GM19467 (cell line): ENCODE results near the gene AKAP8L.
"Not testable (repeated sequence)": the region's sequence is repeated elsewhere in the genome, so short reads cannot be mapped to it uniquely, and the experiment has no call there.

Experiments used
- ATAC-seq: cut with Tn5 transposase; IDR thresholded peaks from one replicate; pipeline ENCODE4 v1.9.1; 2021; ENCODE audit warnings: mild to moderate bottlenecking, moderate library complexity; ENCODE audit not compliant: unreplicated experiment

AKAP8L gene

DNA sequence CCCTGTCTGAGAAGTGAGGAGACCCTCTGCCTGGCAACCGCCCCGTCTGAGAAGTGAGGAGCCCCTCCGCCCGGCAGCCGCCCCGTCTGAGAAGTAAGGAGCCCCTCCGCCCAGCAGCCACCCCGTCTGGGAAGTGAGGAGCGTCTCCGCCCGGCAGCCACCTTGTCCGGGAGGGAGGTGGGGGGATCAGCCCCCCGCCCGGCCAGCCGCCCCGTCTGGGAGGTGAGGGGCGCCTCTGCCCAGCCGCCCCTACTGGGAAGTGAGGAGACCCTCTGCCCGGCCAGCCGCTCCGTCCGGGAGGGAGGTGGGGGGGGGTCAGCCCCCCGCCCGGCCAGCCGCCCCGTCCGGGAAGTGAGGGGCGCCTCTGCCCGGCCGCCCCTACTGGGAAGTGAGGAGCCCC, 55.7 kb downstream of the AKAP8L start:
- not testable (repeated sequence) for ATAC-seq

DNA sequence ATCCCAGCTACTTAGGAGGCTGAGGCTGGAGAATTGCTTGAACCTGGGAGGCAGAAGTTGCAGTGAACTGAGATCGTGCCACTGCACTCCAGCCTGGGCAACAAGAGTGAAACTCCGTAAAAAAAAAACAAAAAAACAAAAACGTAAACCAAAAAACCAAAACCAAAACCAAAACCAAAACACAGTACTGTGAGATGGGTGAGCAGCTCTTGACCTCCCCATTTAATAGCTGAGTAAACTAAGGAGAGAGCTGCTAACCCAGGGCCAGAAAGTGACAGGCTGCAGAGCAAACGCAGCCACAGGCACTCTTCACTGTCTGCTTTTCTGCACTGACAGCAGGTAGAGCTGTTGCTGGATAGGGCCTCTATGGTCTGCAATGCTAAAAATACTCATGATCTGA, 58.8 kb downstream of the AKAP8L start:
- ATAC-seq: not testable (repeated sequence)

DNA sequence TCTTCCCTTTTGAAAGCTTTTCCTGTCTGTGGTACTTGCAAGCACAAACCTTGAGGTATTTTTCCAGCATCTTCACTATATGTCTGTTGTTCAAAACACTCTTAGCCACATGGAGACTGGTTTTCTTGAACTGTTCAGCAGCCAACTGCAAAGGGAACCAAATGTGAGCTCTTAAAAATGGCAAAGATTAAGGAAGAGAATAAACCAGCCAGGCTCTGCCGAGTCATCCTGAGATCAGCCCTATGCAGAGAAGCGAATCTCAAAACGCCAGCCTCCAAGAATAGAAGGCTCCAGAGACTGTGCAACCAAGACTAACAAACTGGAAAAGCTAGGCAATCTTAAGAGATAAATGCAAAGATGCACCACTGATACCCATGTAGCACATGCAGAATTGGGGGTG, 59.9 kb downstream of the AKAP8L start:
- ATAC-seq: no peak

DNA sequence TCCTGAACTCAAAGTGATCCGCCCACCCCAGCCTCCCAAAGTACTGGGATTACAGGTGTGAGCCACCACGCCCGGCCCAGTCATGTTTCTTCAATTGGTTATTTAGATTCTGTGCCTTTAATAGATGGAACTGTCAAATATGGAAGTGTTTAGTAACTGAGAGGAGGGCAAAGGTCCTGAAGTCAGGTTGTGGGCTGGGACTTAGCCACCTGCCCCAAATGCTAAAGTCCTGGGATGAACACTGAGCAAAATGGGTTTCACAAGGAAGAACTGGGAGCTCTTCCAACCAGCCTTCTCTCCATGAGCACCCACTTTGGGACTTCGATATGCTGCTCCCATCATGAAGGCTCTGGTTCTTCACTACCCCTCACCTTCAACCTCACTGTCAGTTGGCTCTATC, 60.9 kb downstream of the AKAP8L start:
- ATAC-seq: no peak

DNA sequence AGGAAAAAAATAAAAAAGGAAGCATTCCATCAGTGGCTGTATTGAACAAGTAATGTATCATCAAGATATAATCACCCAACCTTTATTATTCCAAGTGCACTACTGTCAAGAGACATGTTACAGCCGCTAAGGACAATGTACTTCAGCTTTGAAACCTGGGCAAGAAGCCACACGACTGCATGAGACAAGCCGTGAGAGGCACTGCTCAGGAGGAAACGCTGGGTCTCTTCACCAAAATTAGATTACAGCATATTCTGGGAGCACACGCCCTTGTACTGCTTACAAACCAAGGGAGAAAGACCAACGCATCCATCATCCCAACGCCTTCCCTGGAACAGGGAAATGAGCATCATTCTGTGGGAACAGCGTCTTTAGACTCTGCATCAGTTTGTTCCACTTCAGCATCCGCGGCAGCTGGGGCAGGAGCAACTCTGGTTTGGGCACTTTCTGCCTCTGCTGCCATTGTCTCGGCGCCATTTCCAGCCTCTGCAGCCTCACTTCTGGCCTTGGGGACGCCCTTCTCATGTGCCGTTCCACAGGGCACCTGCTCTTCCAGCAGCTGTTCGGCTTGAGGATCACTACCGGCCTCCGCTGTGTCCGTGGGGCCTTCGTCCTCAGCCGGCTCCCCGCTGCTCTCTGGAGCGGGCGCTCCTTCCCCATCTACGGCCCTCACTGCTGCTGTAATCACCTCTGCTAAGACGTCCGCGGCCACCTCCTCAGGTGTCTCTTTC, 64.1 kb downstream of the AKAP8L start:
- ATAC-seq: no peak

DNA sequence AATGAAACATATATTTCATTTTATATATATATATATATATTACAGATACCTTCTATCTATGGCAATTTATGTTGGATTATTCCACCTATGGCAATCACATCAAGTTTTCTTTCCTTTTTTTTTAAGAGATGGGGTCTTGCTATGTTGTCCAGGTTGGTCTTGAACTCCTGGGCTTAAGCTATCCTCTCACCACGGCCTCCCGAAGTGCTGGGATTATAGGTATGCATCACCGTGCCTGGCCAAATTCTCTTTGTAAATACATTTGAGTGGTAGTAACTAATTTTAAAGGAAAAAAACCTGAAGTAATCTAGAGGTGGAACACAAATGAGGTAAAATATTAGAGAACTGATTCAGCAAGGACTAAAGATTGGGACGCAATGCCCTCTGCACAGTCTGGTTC, 64.9 kb downstream of the AKAP8L start:
- ATAC-seq: no peak

DNA sequence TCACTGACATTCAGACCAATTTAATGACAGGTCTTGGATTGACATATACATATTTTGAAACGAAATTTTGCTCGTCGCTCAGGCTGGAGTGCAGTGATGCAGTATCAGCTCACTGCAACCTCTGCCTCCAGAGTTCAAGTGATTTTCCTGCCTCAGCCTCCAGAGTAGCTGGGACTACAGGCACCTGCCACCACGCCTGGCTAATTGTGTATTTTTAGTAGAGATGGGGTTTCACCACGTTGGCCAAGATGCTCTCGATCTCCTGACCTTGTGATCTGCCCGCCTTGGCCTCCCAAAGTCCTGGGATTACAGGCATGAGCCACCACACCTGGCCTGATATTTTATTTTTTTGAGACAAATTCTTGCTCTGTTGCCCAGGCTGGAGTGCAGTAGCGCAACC, 66.3 kb downstream of the AKAP8L start:
- not testable (repeated sequence) for ATAC-seq

DNA sequence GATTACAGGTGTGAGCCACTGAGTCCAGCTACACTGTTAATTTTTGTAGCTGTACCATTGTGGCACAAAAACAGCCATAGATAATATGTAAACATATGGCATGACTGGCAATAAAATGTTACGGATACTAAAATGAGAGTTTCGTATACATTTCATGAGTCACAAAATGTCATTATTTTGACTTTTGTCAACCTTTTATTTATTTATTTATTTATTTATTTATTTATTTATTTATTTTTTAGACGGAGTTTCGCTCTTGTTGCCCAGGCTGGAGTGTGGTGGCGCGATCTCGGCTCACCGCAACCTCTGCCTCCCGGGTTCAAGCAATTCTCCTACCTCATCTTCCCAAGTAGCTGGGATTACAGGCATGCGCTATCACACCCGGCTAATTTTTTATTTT, 77.5 kb downstream of the AKAP8L start:
- not testable (repeated sequence) for ATAC-seq

DNA sequence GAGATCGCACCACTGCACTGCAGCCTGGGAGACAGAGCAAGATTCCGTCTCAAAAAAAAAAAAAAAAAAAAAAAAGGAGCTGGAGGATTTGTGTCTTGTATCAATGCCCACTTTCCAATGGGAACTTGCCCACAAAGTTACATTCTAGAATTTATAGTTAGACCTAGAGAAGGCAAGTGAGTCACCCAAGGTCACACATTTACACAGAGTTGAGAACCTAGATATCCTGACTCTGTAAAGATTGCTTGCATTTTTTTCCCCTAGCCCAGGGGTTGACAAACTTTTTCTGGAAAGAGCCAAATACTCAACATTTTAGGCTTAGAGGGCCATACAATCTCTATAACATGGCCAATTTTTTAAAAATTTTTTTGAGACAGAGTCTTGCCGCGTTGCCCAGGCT, 78.7 kb downstream of the AKAP8L start:
- ATAC-seq: no peak

DNA sequence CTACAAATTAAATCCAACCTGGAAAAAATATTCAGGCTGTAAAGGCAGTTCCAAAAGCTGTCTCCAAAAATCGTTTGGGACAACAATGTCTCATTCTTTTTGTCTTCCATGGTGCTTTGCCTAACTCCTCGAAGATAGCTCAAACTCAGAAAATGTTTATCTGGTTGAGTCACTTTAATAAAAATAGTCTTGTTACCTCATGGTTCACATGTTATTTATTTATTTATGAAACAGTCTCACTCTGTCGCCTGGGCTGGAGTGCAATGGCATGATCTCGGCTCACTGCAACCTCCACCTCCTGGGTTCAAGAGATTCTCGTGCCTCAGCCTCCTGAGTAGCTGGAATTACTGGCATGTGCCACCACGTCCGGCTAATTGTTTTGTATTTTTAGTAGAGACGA, 81.6 kb downstream of the AKAP8L start:
- ATAC-seq: no peak

DNA sequence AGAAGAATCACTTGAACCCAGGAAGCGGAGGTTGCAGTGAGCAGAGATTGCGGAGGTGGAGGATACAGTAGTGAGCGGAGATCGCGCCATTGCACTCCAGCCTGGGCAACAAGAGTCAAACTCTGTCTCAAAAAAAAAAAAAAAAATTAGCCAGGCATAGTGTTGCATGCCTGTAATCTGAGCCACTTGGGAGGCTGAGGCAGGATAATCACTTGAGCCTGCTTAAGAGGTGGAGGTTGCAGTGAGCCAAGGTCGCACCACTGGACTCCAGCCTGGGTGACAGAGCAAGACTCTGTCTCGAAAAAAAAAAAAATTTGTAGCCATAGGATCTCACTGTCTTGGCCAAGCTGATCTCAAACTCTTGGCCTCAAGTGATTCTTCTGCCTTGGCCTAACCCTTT, 82.8 kb downstream of the AKAP8L start:
- ATAC-seq: not testable (repeated sequence)

DNA sequence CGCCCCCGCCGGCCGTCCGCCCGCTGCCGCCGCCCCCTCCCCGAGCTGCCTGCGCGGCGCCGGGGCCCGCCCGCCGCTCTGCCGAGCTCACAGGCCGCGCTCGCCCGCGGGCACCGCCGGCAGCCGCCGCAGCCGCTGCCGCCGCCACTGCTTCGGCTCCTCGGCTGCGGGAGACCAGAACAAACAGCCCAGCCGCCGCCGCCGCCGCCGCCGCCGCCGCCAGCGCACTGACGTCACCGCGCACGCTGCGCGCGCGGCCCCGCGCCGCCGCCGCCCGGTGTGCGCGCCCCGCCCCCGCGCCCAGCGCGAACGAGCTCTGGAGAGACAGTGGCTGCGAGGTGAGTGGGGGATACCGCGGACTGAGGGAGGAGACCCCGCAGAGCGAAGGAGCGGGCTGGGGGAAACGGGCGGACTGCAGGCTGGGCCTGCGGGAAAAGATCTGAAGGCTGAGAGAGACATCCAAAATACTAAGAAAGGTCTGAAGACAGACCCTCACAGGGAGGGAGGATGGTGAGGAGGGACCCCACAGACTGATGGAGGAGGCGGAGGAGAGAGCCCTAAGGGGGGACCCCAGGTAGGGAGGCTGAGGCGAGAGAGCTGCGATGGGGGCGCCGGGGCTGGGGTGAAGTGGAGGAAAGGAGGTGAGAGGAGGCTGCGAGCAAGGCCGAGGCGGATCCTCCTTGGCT, 86.3 kb downstream of the AKAP8L start, which contains the start of gene BRD4:
Gene BRD4 (minus strand): TSS at position 229 of the 686 bp plus-strand sequence. CDS start 59,440 bp downstream, outside the sequence.
- ATAC-seq: peak; percentile 41

DNA sequence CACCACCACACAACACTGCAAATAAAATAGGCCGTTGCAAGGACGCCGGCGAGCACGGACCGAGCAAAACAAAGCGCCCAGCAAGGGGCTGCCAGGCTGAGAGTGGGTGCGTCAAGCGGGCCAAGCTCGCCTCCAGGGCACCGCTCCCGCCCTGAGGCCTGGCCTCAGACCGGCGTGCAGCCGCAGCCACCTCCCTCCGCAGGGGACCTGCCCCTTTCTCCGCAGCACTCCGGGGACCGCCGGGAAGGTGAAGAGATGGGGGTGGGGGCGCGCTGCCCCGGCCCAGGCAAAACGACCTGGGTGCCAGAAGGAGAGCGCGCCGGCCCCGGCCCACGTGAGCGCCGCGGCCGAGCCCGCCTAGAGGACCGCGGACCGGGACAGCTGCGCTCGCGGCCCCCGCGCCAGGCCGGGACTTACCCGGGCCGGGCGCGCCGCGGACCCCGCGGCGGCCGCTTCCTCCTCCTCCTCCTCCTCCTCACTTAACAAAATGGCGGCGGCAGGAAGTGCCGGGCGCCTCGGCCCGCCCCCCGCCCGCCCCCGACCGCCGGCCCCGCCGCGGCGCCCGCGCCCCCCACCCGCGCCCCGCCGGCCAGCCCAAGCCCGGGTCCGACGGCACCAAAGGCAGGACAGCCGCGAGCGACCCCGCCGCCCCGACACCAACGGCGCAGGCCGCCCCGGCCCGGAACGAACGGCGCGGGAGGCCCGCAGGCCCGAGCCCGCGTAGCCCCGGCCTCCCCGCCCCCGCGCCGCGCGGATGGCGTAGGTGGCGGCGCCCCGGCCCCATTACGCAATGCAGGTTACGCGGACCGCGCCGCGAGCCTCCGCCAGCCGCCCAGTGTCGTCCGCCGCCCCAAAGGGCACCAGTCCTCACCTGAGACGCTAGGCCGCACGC, 87.1 kb downstream of the AKAP8L start:
- peak; percentile 36 for ATAC-seq

DNA sequence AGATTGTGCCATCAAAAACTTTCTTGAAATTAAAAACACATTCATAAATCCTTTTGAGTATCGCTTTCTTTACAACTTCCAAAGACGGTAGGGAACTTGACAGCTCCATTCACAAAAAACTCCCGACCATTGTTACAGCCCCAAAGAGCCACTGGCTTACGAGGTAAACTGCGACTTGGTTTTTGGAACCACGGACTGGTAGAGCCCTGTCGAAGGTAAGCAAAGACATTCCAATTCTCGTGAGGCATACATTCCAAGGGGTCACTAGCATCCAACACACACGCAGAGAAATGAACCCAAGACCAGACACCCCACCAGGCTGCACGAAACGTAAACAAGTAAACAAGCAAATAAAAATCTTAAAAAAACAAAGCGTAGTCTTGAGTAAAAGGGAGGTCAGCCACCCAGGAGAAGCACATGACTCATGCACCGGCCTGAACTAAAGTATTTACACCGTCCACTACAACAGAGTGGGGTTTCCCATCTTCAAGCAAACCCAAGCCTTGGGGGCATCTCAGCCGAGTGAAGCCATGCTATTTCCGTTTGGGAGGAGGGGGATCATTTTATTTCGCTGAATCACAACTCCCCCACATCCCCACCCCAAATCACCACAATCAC, 87.9 kb downstream of the AKAP8L start:
- ATAC-seq: no peak
